ENCODE data around the gene TIMM13. TPM values are rescaled to one million over a fixed set of nuclear protein-coding genes. Genes with fewer than 3 reads are reported as not detected.

Gene TIMM13
- total RNA-seq, 5 donors from 2014 or later (not counting 1 experiment from before 2014, with no cell fraction given): 22.4 to 50.9 (median 33.7) TPM

DNA sequence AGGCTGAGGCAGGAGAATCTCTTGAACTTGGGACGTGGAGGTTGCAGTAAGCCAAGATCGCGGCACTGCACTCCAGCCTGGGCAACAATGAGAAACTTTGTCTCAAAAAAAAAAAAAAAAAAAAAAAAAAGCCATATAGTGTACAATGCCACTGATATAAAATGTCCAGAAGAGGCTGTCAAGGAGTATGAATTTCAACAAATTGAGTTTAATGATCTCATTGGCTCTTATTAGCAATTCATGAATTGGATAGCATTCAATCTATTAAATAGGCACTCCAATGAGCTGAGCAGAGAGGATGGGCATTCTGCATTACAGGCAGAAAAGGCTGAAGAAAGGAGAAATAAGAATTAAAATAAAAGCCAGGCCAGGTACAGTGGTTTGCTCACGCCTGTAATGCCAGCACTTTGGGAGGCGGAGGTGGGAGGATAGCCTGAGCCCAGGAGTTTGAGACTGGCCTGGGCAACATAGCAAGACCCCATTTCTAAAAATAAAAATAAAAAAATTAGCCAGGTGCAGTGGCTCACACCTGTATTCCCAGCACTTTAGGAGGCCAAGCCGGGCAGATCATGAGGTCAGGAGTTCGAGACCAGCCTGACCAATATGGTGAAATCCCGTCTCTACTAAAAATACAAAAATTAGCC lies 30.1 kb upstream of the TIMM13 start:
- WGBS (ENCODE audit: insufficient coverage): 100% methylated on average over 3 of the region's 8 CpGs
- Histone ChIP-seq H3K36me3 (ENCODE audit: control insufficient read depth in 2 of 2, extremely low read depth in 1 of 2, insufficient read depth in 1 of 2, low read length in 1 of 2) (peaks cover 0 to 4% of the 10 kb centered on the region in 2 donors), H3K4me3 (ENCODE audit: control insufficient read depth in 1 of 2, extremely low read depth in 1 of 2, low read length in 1 of 2) (peak overlapping the region in 1 of 2 donors; percentile 46), H3K27me3 (replicated peaks in 1 of 2; ENCODE audit: control insufficient read depth in 2 of 2, extremely low read depth in 1 of 2, insufficient read depth in 2 of 2, low read length in 1 of 2) (peaks cover 0 to 10% of the 10 kb centered on the region in 2 experiments), H3K9me3 (no peaks in the 10 kb centered on the region), H3K27ac (ENCODE audit: low read length) (peak overlapping the region; percentile 56), H3K4me1 (ENCODE audit: control insufficient read depth in 1 of 2, extremely low read depth in 1 of 2, insufficient read depth in 2 of 2, low read length in 2 of 2) (peaks cover 3 to 39% of the 10 kb centered on the region in 2 experiments)
- POLR2A ChIA-PET: no interaction called here
- DNase-seq (no peak), ATAC-seq (replicated peaks in 1 of 4) (no peak)
- Mint-ChIP-seq H3K9me3 (no peaks in the 10 kb centered on the region), H3K27me3 (no peaks in the 10 kb centered on the region), H3K4me3 (peak overlapping the region; percentile 76 to 82 (median 78)), H3K27ac (peak overlapping the region; percentile 91 to 94), H3K4me1 (peaks cover 17 to 26% (median 20%) of the 10 kb centered on the region in 3 donors), H3K36me3 (no peaks in the 10 kb centered on the region)
- CTCF ChIA-PET: interaction anchor here (0.6 to 1.1 kb wide), 4 partner anchors 18 to 650 kb away, joined by 3 to 6 read pairs (median 4); partner anchors contain the start of gene GADD45B (in 1 of the 2)

DNA sequence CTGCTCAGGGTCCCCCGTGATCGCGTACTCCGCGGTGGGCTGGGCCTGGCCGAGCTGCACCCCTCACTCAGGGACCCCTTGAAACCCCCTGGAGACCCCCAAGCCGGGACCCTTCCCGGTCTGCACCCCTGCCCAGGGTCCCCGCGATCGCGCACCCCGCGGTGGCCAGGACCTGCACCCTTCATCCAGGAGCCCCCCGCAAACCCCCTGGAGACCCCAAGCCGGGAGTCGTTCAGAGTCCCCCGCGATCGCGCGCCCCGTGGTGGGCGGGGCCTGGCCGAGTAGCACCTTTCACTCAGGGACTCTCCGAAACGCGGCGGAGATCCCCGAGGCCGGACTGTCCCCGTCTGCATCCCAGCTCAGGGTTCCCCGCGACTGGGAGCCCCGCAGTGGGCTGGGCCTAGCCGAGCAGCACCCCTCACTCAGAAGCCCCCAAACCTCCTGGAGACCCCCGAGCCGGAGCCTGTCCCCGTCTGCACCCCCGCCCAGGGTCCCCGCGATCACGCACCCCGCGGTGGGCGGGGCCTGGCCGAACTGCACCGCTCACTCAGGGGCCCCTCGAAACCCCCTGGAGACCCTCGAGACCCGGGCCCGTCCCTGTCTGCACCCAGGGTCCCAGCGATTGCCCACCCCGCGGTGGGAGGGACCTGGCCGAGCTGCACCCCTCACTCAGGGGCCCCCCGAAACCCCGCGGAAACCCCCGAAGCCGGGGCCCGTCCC lies 28.6 kb upstream of the TIMM13 start:
- no peaks in the 10 kb centered on the region for H3K36me3 Mint-ChIP-seq
- H3K27me3 Mint-ChIP-seq: no peaks in the 10 kb centered on the region
- no peaks in the 10 kb centered on the region for H3K9me3 Mint-ChIP-seq
- ChIA-PET POLR2A (interaction anchor here (0.6 to 1.1 kb wide), 2 partner anchors 21 to 514 kb away, joined by 4 read pairs; no protein-coding TSS in a partner anchor), CTCF (interaction anchor here in 1 of 2 donors (0.9 to 1.4 kb wide), 4 partner anchors 20 to 727 kb away, joined by 3 to 7 read pairs (median 4); partner anchors contain the start of genes GADD45B and TIMM13)
- peak overlapping the region; percentile 57 for H3K27ac ChIP-seq (ENCODE audit: low read length)
- H3K4me1 Mint-ChIP-seq: peaks cover 9 to 19% (median 18%) of the 10 kb centered on the region in 3 donors
- WGBS (ENCODE audit: insufficient coverage): 1% methylated on average over 61 of the region's 62 CpGs
- peaks cover 0 to 4% of the 10 kb centered on the region in 2 donors for H3K36me3 ChIP-seq (ENCODE audit: control insufficient read depth in 2 of 2, extremely low read depth in 1 of 2, insufficient read depth in 1 of 2, low read length in 1 of 2)
- ATAC-seq (replicated peaks in 1 of 4) (peak; percentile 1 to 29 (median 20)), DNase-seq (peak in 30 of 35 experiments; percentile 15 to 78 (median 44))
- peaks cover 3 to 26% of the 10 kb centered on the region in 2 experiments for H3K4me1 ChIP-seq (ENCODE audit: control insufficient read depth in 1 of 2, extremely low read depth in 1 of 2, insufficient read depth in 2 of 2, low read length in 2 of 2)
- H3K9me3 ChIP-seq: no peaks in the 10 kb centered on the region
- no peaks in the 10 kb centered on the region for H3K27me3 ChIP-seq (replicated peaks in 1 of 2; ENCODE audit: control insufficient read depth in 2 of 2, extremely low read depth in 1 of 2, insufficient read depth in 2 of 2, low read length in 1 of 2)
- H3K4me3 Mint-ChIP-seq: peak overlapping the region; percentile 78 to 86 (median 83)
- peak overlapping the region; percentile 75 to 90 for H3K4me3 ChIP-seq (ENCODE audit: control insufficient read depth in 1 of 2, extremely low read depth in 1 of 2, low read length in 1 of 2)
- peak overlapping the region in 1 of 2 donors; percentile 48 for H3K27ac Mint-ChIP-seq

DNA sequence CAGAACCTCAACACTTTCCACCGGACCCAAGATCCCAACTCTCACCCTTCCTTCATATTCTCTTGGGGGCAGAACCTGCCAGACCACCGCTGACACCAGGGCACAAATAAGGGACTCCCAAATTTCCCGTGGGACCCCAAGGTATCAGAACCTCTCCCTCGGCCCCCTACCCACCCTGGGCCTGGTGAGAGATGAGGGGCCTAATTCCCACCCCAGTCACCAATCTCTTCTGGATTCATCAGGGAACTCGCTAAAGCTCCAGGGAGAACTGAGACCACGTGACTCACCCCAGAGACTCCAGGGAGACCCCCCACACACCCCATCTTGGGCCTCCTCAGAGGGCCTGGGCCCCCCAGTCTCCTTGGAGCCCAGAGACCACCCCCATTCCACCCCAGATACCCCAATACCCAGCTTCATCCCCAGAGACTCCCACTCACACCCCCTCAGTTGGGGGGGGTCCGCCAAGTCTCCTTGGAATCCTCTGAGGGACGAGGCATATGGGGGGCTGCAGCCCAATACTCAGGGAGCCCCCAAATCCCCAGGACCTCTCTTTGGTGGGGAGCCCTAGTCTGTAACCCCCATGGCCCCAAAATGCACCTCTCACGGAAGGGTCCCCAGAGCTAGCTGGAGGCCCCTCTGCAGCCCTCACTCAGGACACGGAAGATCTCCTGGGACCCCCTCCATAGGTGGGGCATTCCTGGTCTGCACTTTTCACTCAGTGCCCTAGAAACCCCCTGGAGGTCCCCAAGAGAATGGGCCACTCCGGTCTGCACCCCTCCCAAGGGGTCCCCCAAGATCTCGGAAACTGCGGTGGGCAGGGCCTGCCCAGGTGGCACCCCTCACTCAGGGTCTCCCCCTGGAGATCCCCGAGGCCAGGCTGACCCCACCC lies 27.8 kb upstream of the TIMM13 start:
- DNase-seq: no peak
- Mint-ChIP-seq H3K27ac (peak overlapping the region in 1 of 2 donors; percentile 66), H3K27me3 (no peaks in the 10 kb centered on the region), H3K9me3 (no peaks in the 10 kb centered on the region), H3K4me1 (peaks cover 7 to 19% (median 18%) of the 10 kb centered on the region in 3 donors), H3K36me3 (no peaks in the 10 kb centered on the region), H3K4me3 (peak overlapping the region; percentile 78 to 86 (median 83))
- ChIA-PET POLR2A (interaction anchor here in 1 of 2 donors (1.1 kb wide), 1 partner anchor 21 kb away, joined by 4 read pairs; no protein-coding TSS in a partner anchor), CTCF (interaction anchor here in 1 of 2 donors (0.9 to 1.4 kb wide), 2 partner anchors 167 to 726 kb away, joined by 3 to 7 read pairs; no protein-coding TSS in a partner anchor)
- ATAC-seq (replicated peaks in 1 of 4): no peak
- H3K27me3 ChIP-seq (replicated peaks in 1 of 2; ENCODE audit: control insufficient read depth in 2 of 2, extremely low read depth in 1 of 2, insufficient read depth in 2 of 2, low read length in 1 of 2): no peaks in the 10 kb centered on the region
- no peaks in the 10 kb centered on the region for H3K9me3 ChIP-seq
- peak overlapping the region; percentile 75 to 90 for H3K4me3 ChIP-seq (ENCODE audit: control insufficient read depth in 1 of 2, extremely low read depth in 1 of 2, low read length in 1 of 2)
- H3K36me3 ChIP-seq (ENCODE audit: control insufficient read depth in 2 of 2, extremely low read depth in 1 of 2, insufficient read depth in 1 of 2, low read length in 1 of 2): peaks cover 0 to 4% of the 10 kb centered on the region in 2 donors
- 65% methylated on average over 9 of the region's 14 CpGs for WGBS (ENCODE audit: insufficient coverage)
- peak overlapping the region; percentile 57 for H3K27ac ChIP-seq (ENCODE audit: low read length)
- H3K4me1 ChIP-seq (ENCODE audit: control insufficient read depth in 1 of 2, extremely low read depth in 1 of 2, insufficient read depth in 2 of 2, low read length in 2 of 2): peaks cover 3 to 26% of the 10 kb centered on the region in 2 experiments

DNA sequence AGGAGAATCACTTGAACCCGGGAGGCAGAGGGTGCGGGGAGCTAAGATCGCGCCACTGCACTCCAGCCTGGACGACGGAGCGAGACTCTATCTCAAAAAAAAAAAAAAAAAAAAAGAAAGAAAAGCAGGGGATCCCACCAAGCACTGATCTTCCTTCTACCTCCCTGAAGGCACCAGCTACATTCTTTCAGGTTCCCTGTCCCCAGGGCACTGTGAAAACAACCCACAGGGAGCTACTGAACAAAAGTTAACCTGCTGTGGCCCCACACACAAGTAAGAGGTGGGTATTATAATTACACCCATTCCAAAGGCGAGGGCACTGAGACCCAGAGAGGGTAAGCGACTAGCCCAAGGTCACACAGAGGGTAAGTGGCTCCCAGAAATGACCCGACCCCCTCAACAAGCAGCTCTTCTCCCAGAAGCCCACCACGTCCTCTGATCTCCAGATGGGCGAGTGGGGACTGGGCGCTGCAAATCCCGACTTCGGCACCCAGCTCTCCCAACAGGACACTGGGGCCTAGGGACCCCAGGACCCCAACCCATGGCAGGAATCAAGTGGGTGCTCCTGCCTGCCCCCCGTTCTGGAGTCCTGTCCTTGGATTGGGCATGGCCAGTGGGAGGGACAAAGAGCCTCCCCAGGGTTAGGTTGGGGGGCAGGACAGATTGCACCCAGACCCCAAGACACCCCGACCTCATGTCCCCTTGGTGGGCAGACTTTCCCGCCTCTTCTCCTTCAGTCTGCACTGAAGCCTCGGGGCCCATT lies 27.0 kb upstream of the TIMM13 start:
- no peak for DNase-seq
- ATAC-seq (replicated peaks in 1 of 4): no peak
- H3K27ac ChIP-seq (ENCODE audit: low read length): no peak overlapping the region
- ChIA-PET CTCF (interaction anchor here in 1 of 2 donors (0.6 kb wide), 1 partner anchor 180 kb away, joined by 3 read pairs; no protein-coding TSS in a partner anchor), POLR2A (interaction anchor here in 1 of 2 donors (0.5 kb wide), 1 partner anchor 15 kb away, joined by 4 read pairs; no protein-coding TSS in a partner anchor)
- no peaks in the 10 kb centered on the region for H3K27me3 ChIP-seq (replicated peaks in 1 of 2; ENCODE audit: control insufficient read depth in 2 of 2, extremely low read depth in 1 of 2, insufficient read depth in 2 of 2, low read length in 1 of 2)
- Mint-ChIP-seq H3K27ac (no peak overlapping the region), H3K9me3 (no peaks in the 10 kb centered on the region), H3K27me3 (no peaks in the 10 kb centered on the region), H3K4me1 (peaks cover 7 to 20% (median 18%) of the 10 kb centered on the region in 3 donors), H3K4me3 (peak overlapping the region; percentile 78 to 86 (median 83)), H3K36me3 (no peaks in the 10 kb centered on the region)
- H3K9me3 ChIP-seq: no peaks in the 10 kb centered on the region
- H3K4me1 ChIP-seq (ENCODE audit: control insufficient read depth in 1 of 2, extremely low read depth in 1 of 2, insufficient read depth in 2 of 2, low read length in 2 of 2): peaks cover 3 to 26% of the 10 kb centered on the region in 2 experiments
- H3K36me3 ChIP-seq (ENCODE audit: control insufficient read depth in 2 of 2, extremely low read depth in 1 of 2, insufficient read depth in 1 of 2, low read length in 1 of 2): peaks cover 0 to 4% of the 10 kb centered on the region in 2 donors
- H3K4me3 ChIP-seq (ENCODE audit: control insufficient read depth in 1 of 2, extremely low read depth in 1 of 2, low read length in 1 of 2): no peak overlapping the region
- 85% methylated on average over 10 of the region's 19 CpGs for WGBS (ENCODE audit: insufficient coverage)

DNA sequence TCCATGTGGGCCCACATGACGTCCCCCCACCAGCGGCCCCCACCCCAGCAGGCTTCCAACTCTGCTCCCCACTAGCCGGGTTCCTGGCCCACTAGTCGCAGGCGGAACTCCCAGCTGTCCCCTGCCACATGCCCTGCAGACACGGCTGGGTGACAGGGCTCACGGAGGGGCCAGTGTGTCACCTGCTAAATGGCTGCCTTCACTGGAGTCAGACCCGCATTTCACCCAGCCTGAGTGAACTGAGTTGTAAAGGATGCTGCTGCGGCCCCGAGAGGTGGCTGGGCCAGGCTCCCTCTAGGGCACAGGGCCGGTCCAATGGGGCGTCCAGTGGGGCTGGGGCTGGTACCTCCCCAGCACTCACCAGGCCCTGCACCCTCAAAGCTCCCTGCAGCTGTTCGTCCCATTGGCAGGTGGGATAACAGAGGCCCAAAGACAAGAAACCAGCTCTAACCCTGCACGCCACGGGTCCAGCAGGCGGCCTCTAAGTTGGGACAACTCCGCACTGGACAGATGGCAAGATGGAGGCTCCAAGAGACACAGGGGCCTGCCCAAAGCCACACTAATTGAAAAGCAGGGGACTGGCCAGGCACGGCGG lies 26.1 kb upstream of the TIMM13 start:
- Mint-ChIP-seq H3K4me1 (peaks cover 7 to 22% (median 20%) of the 10 kb centered on the region in 3 donors), H3K36me3 (no peaks in the 10 kb centered on the region), H3K27ac (no peak overlapping the region), H3K9me3 (no peaks in the 10 kb centered on the region), H3K27me3 (no peaks in the 10 kb centered on the region), H3K4me3 (peak overlapping the region in 1 of 3 donors; percentile 22)
- peaks cover 3 to 26% of the 10 kb centered on the region in 2 experiments for H3K4me1 ChIP-seq (ENCODE audit: control insufficient read depth in 1 of 2, extremely low read depth in 1 of 2, insufficient read depth in 2 of 2, low read length in 2 of 2)
- H3K4me3 ChIP-seq (ENCODE audit: control insufficient read depth in 1 of 2, extremely low read depth in 1 of 2, low read length in 1 of 2): no peak overlapping the region
- H3K9me3 ChIP-seq: no peaks in the 10 kb centered on the region
- no peaks in the 10 kb centered on the region for H3K27me3 ChIP-seq (replicated peaks in 1 of 2; ENCODE audit: control insufficient read depth in 2 of 2, extremely low read depth in 1 of 2, insufficient read depth in 2 of 2, low read length in 1 of 2)
- ATAC-seq (replicated peaks in 1 of 4) (no peak), DNase-seq (no peak)
- H3K27ac ChIP-seq (ENCODE audit: low read length): no peak overlapping the region
- POLR2A ChIA-PET: no interaction called here
- CTCF ChIA-PET: interaction anchor here in 1 of 2 donors (0.6 kb wide), 1 partner anchor 181 kb away, joined by 3 read pairs; no protein-coding TSS in a partner anchor
- H3K36me3 ChIP-seq (ENCODE audit: control insufficient read depth in 2 of 2, extremely low read depth in 1 of 2, insufficient read depth in 1 of 2, low read length in 1 of 2): peaks cover 0 to 4% of the 10 kb centered on the region in 2 donors
- WGBS (ENCODE audit: insufficient coverage): 94% methylated on average over 19 of the region's 19 CpGs

All from T-cell (primary cell).